ENCODE measurements around the gene DHX58. TPM values are rescaled to one million over a fixed set of nuclear protein-coding genes. Genes with fewer than 3 reads are reported as not detected.

DHX58 gene
- 0.79 TPM in 2 replicates for total RNA-seq (2022)
- percentile 16 among the genes with signal in this experiment for Bru-seq, nascent RNA
- BruChase-seq, experiment 1, labeled RNA remaining after a 2-hour chase, result percentile 16 among the genes with signal in this experiment
- BruChase-seq, experiment 2, labeled RNA remaining after a 6-hour chase, result percentile 17 among the genes with signal in this experiment
- long read RNA-seq, result 0 reads

DNA sequence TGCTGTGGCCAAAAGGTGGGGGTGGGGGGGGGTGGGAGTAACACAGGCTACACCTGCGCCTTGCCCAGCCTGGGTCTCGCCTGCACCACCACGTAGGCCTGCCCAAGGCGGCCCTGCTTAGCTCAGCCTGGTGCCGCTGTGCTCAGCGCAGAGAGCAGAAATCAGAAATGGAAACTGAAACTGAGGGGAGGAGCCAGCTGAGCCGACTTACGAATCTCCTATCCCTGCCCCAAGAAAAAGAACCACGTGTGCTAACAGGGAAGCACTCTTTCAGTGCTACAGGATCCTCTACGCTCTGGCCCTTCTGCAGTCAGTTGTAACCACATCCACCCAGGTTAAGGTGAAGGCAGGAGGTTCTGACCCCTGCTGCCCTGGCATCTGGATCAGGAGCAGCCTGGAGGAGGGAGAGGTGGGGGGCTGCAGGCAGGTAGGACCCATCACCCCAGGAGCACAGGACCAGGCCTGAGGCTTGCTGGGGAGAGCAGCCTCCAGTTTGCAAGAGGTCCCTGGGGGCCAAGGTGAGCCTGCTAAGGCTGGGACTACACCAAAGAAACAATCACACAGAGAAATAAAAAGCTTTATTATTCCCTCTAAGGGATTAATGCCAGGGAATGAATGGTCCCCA lies at the start of gene DHX58:
DHX58 (minus strand) TSS at position 163 of the 625 bp plus-strand sequence. CDS start 822 bp downstream, outside the sequence.
- no TSS peak for BruUV-seq (replicated peaks)
- Histone ChIP-seq H3K36me3 (ENCODE audit: control insufficient read depth, insufficient read depth, low read length) (no peaks in the 10 kb centered on the region; the same call in none of the 2 replicates), H3K9me3 (no peaks in the 10 kb centered on the region), H3K4me1 (no peaks in the 10 kb centered on the region), H3K4me3 (ENCODE audit: low read depth, low read length) (no peak within 1 kb of the TSS), H3K27me3 (replicated peaks; ENCODE audit: control insufficient read depth, insufficient read depth, low read length) (no peaks in the 10 kb centered on the region)
- intact Hi-C loops (cut with micrococcal nuclease; ENCODE audit: unreplicated experiment), result no loop called here
- Mint-ChIP-seq H3K27ac (ENCODE audit: unreplicated experiment) (no peak within 1 kb of the TSS), H3K4me3 (ENCODE audit: unreplicated experiment) (no peak within 1 kb of the TSS), H3K9me3 (ENCODE audit: unreplicated experiment) (no peaks in the 10 kb centered on the region), H3K27me3 (ENCODE audit: insufficient read depth, unreplicated experiment) (no peaks in the 10 kb centered on the region), H3K36me3 (ENCODE audit: insufficient read depth, unreplicated experiment) (peaks cover 26% of the 10 kb centered on the region), H3K4me1 (ENCODE audit: low read depth, unreplicated experiment) (no peaks in the 10 kb centered on the region)
- TF ChIP-seq, protein P1, sequence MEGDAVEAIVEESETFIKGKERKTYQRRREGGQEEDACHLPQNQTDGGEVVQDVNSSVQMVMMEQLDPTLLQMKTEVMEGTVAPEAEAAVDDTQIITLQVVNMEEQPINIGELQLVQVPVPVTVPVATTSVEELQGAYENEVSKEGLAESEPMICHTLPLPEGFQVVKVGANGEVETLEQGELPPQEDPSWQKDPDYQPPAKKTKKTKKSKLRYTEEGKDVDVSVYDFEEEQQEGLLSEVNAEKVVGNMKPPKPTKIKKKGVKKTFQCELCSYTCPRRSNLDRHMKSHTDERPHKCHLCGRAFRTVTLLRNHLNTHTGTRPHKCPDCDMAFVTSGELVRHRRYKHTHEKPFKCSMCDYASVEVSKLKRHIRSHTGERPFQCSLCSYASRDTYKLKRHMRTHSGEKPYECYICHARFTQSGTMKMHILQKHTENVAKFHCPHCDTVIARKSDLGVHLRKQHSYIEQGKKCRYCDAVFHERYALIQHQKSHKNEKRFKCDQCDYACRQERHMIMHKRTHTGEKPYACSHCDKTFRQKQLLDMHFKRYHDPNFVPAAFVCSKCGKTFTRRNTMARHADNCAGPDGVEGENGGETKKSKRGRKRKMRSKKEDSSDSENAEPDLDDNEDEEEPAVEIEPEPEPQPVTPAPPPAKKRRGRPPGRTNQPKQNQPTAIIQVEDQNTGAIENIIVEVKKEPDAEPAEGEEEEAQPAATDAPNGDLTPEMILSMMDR (IDR thresholded peaks at IDR 0.05; ENCODE audit: insufficient read depth in 1 of 2, low read depth in 1 of 2, low read length in 1 of 2, severe bottlenecking in 1 of 2, unreplicated experiment in 1 of 2), result no peak
- ChIA-PET POLR2A (no interaction called here), CTCF (interaction anchor here (1.1 kb wide), 1 partner anchor 85 kb away, joined by 3 read pairs; no protein-coding TSS in a partner anchor)
- no peak for DNase-seq

DNA sequence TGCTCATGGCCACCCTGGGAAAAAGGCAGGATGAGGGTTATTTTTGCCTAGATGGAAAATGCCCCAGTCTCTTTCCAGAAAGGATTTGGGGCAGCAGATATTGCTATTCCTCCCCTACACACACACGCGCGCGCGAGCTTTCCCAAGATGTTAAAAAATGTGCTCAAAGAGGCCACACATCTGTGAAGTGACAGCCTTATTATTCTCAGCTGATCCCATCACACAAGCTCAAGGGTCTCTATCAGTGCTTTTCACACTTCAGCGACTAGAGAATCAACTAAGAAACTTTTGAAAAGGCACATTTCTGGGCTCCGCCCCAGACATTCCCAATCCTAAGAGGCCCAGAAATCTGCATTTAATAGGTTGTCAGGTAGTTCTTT lies 48.0 kb upstream of the DHX58 start:
- TF ChIP-seq, protein P1 (IDR thresholded peaks at IDR 0.05; ENCODE audit: insufficient read depth in 1 of 2, low read depth in 1 of 2, low read length in 1 of 2, severe bottlenecking in 1 of 2, unreplicated experiment in 1 of 2), result no peak
- DNase-seq, result no peak
- Histone ChIP-seq H3K4me1 (no peaks in the 10 kb centered on the region), H3K36me3 (ENCODE audit: control insufficient read depth, insufficient read depth, low read length) (no peaks in the 10 kb centered on the region), H3K27me3 (replicated peaks; ENCODE audit: control insufficient read depth, insufficient read depth, low read length) (no peaks in the 10 kb centered on the region), H3K9me3 (no peaks in the 10 kb centered on the region), H3K4me3 (ENCODE audit: low read depth, low read length) (no peak overlapping the region)
- Mint-ChIP-seq H3K4me1 (ENCODE audit: low read depth, unreplicated experiment) (no peaks in the 10 kb centered on the region), H3K4me3 (ENCODE audit: unreplicated experiment) (no peak overlapping the region), H3K9me3 (ENCODE audit: unreplicated experiment) (no peaks in the 10 kb centered on the region), H3K27ac (ENCODE audit: unreplicated experiment) (no peak overlapping the region), H3K36me3 (ENCODE audit: insufficient read depth, unreplicated experiment) (no peaks in the 10 kb centered on the region), H3K27me3 (ENCODE audit: insufficient read depth, unreplicated experiment) (no peaks in the 10 kb centered on the region)
- CTCF ChIA-PET, result no interaction called here
- intact Hi-C loops (cut with micrococcal nuclease; ENCODE audit: unreplicated experiment), result no loop called here
- no TSS peak for BruUV-seq (replicated peaks)
- POLR2A ChIA-PET, result no interaction called here

DNA sequence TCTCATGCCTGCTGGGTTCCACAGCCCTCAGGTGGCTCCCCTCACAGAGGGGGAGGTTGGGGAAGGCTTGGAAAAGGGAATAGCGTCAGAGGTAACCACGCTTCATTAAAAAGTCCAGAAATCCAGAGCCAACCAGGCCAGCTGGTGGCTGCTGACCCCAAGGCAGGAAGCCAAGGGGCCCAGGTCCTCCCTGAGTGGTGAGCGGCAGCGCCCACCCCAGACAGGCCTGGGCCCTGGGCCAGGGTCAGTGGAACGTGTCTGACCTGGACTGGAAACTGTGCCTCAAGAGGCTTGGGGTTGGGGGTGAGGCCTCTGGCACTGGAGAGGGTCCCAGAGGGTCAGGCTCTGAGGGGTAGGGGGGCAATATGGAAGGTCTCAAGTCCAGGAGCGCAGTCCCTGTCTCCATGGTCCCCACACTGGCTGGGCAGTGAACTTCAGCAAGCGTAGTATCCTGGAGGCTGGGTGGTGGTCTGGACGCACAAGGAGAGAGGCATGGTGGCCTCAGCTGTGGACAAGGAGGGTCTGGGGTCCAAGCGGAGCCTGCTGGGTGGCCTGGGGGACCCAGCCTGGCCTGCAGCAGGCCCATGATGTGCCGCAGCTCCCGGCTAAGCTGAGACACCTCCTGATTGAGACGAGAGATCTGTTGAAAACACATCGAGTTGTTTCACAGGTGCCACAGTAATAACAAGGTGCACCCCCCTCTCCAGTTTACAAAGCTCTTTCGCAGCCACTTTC lies 47.4 kb upstream of the DHX58 start:
- no peaks in the 10 kb centered on the region for H3K27me3 Mint-ChIP-seq (ENCODE audit: insufficient read depth, unreplicated experiment)
- no peak overlapping the region for H3K4me3 Mint-ChIP-seq (ENCODE audit: unreplicated experiment)
- BruUV-seq (replicated peaks), result no TSS peak
- H3K4me1 ChIP-seq, result no peaks in the 10 kb centered on the region
- peaks cover 1% of the 10 kb centered on the region for H3K36me3 Mint-ChIP-seq (ENCODE audit: insufficient read depth, unreplicated experiment)
- no peaks in the 10 kb centered on the region for H3K27me3 ChIP-seq (replicated peaks; ENCODE audit: control insufficient read depth, insufficient read depth, low read length)
- no peaks in the 10 kb centered on the region for H3K4me1 Mint-ChIP-seq (ENCODE audit: low read depth, unreplicated experiment)
- TF ChIP-seq, protein P1 (IDR thresholded peaks at IDR 0.05; ENCODE audit: insufficient read depth in 1 of 2, low read depth in 1 of 2, low read length in 1 of 2, severe bottlenecking in 1 of 2, unreplicated experiment in 1 of 2), result no peak
- no peak for DNase-seq
- intact Hi-C loops (cut with micrococcal nuclease; ENCODE audit: unreplicated experiment), result no loop called here
- ChIA-PET POLR2A (no interaction called here), CTCF (no interaction called here)
- H3K9me3 Mint-ChIP-seq (ENCODE audit: unreplicated experiment), result no peaks in the 10 kb centered on the region
- H3K4me3 ChIP-seq (ENCODE audit: low read depth, low read length), result no peak overlapping the region
- no peaks in the 10 kb centered on the region for H3K9me3 ChIP-seq
- H3K27ac Mint-ChIP-seq (ENCODE audit: unreplicated experiment), result no peak overlapping the region
- H3K36me3 ChIP-seq (ENCODE audit: control insufficient read depth, insufficient read depth, low read length), result no peaks in the 10 kb centered on the region

Measured in Caco-2 (cell line).